Measurements from ENCODE around the gene NKX1-2. TPM values are rescaled to one million over a fixed set of nuclear protein-coding genes. Genes with fewer than 3 reads are reported as not detected.

NKX1-2 gene
- total RNA-seq, 4 donors from 2014 or later: 0.59 to 2.3 (median 1.2) TPM

DNA sequence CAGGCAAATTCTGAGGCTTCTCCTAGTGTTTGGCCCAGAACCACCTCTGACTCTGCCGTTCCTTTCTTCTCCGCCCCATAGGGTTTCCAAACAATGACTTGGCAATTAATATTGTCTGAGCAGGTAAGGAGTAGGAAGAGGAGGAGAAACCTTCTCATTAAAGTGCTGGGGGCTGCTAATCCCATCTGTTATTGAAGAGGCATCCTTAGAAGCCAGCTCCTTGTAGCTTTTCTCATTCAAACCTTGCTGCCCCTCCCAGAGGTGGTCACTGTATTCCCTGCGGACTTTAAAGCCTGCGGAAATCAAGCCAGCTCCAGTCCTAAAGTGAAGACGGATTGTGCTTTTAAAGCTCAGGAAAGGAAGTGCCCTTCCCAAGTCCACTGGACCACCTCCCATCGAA, 1.4 kb upstream of the NKX1-2 start:
- intact Hi-C loops (cut with DNase I): no loop called here
- 45 to 48% methylated on average over 5 to 6 of the region's 6 CpGs for WGBS, 2 donors
- H3K4me1 ChIP-seq: peaks cover 17 to 46% (median 26%) of the 10 kb centered on the region in 3 donors
- H3K27me3 ChIP-seq: peaks cover 4 to 99% (median 15%) of the 10 kb centered on the region in 4 donors
- no peak for DNase-seq
- no peak overlapping the region for H3K4me3 ChIP-seq
- no peaks in the 10 kb centered on the region for H3K36me3 ChIP-seq
- H3K27ac ChIP-seq: no peak overlapping the region
- no peaks in the 10 kb centered on the region for H3K9me3 ChIP-seq
- no peak for TF ChIP-seq POLR2A (IDR thresholded peaks at IDR 0.05)
- TF ChIP-seq, protein P1, sequence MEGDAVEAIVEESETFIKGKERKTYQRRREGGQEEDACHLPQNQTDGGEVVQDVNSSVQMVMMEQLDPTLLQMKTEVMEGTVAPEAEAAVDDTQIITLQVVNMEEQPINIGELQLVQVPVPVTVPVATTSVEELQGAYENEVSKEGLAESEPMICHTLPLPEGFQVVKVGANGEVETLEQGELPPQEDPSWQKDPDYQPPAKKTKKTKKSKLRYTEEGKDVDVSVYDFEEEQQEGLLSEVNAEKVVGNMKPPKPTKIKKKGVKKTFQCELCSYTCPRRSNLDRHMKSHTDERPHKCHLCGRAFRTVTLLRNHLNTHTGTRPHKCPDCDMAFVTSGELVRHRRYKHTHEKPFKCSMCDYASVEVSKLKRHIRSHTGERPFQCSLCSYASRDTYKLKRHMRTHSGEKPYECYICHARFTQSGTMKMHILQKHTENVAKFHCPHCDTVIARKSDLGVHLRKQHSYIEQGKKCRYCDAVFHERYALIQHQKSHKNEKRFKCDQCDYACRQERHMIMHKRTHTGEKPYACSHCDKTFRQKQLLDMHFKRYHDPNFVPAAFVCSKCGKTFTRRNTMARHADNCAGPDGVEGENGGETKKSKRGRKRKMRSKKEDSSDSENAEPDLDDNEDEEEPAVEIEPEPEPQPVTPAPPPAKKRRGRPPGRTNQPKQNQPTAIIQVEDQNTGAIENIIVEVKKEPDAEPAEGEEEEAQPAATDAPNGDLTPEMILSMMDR (IDR thresholded peaks at IDR 0.05): no peak

- peaks cover 17 to 46% (median 26%) of the 10 kb centered on the region in 3 donors for H3K4me1 ChIP-seq
- 19 to 58% methylated on average over 4 to 5 of the region's 5 CpGs for WGBS, 2 donors
- H3K36me3 ChIP-seq: no peaks in the 10 kb centered on the region
- intact Hi-C loops (cut with DNase I): no loop called here
- H3K27me3 ChIP-seq: peaks cover 4 to 99% (median 15%) of the 10 kb centered on the region in 4 donors
- TF ChIP-seq, protein P1 (IDR thresholded peaks at IDR 0.05): no peak
- TF ChIP-seq POLR2A (IDR thresholded peaks at IDR 0.05): no peak
- no peaks in the 10 kb centered on the region for H3K9me3 ChIP-seq
- DNase-seq: no peak
- no peak overlapping the region for H3K4me3 ChIP-seq
- no peak overlapping the region for H3K27ac ChIP-seq
These were observed 885 bp upstream of the NKX1-2 start for GRCh38 chr10:124450783-124451057.

DNA sequence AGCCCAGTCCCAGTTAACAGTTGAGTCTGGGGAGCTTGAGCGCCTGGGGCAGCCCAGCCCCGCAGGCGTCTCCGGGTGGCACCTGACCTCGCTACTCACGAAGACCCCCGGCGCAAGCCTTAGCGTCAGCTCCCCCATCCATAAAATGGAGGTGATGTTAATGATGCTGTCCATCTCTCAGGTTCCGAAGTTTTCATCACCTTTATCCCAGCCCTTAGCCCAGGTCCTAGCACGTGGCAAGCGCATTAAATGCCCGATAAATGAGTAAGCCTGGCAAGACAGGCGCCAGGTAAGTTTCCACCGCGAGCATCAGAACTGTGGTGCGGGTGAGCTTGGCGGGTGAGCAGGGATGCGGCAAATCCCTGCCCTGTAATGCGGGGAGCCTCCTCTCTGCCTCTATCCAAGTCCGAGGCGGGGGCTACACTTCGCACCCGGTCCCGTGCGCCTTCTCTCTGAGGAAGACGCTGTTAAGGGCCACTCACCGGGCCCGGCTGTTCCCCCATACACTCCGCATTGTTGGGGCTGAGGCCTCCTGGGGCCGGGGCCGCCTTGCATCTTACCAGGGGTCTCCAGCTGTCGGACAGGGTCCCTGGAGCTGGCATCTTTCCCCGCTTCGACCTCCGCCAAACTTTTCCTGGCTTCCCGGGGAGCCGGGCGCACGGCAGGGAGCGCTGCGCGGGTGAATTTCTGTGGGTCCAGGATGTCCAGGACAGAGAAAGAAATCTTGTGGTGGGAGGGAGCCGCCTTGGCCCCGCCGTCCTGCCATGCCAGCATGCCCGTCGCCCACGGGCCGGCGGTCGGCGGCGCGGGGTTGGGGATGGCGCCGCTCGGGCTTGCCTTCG, 444 bp downstream of the NKX1-2 start:
- 3 to 4% methylated on average over 13 to 30 of the region's 59 CpGs for WGBS, 2 donors
- no peaks in the 10 kb centered on the region for H3K9me3 ChIP-seq
- H3K36me3 ChIP-seq: no peaks in the 10 kb centered on the region
- no peak overlapping the region for H3K27ac ChIP-seq
- H3K4me1 ChIP-seq: peaks cover 17 to 46% (median 26%) of the 10 kb centered on the region in 3 donors
- peak overlapping the region; percentile 34 to 63 (median 44) for H3K4me3 ChIP-seq
- DNase-seq: no peak
- TF ChIP-seq, protein P1 (IDR thresholded peaks at IDR 0.05): no peak
- no peak for TF ChIP-seq POLR2A (IDR thresholded peaks at IDR 0.05)
- peaks cover 4 to 99% (median 15%) of the 10 kb centered on the region in 4 donors for H3K27me3 ChIP-seq
- intact Hi-C loops (cut with DNase I): no loop called here

GRCh38 chr10:124448696-124449169, 1.1 kb downstream of the NKX1-2 start:
- no peaks in the 10 kb centered on the region for H3K36me3 ChIP-seq
- no peak overlapping the region for H3K27ac ChIP-seq
- TF ChIP-seq, protein P1 (IDR thresholded peaks at IDR 0.05): no peak
- peak overlapping the region in 2 of 4 donors; percentile 54 to 63 for H3K4me3 ChIP-seq
- peaks cover 17 to 46% (median 26%) of the 10 kb centered on the region in 3 donors for H3K4me1 ChIP-seq
- intact Hi-C loops (cut with DNase I): no loop called here
- no peaks in the 10 kb centered on the region for H3K9me3 ChIP-seq
- no peak for DNase-seq
- 22 to 24% methylated on average over 8 to 22 of the region's 26 CpGs for WGBS, 2 donors
- H3K27me3 ChIP-seq: peaks cover 4 to 99% (median 15%) of the 10 kb centered on the region in 4 donors

- DNase-seq: no peak
- peaks cover 17 to 46% (median 26%) of the 10 kb centered on the region in 3 donors for H3K4me1 ChIP-seq
- H3K4me3 ChIP-seq: peak overlapping the region; percentile 17 to 56 (median 31)
- 28 to 40% methylated on average over 16 to 26 of the region's 60 CpGs for WGBS, 2 donors
- no peak overlapping the region for H3K27ac ChIP-seq
- TF ChIP-seq, protein P1 (IDR thresholded peaks at IDR 0.05): no peak
- no peak for TF ChIP-seq POLR2A (IDR thresholded peaks at IDR 0.05)
- peaks cover 4 to 99% (median 15%) of the 10 kb centered on the region in 4 donors for H3K27me3 ChIP-seq
- no peaks in the 10 kb centered on the region for H3K9me3 ChIP-seq
- H3K36me3 ChIP-seq: no peaks in the 10 kb centered on the region
- intact Hi-C loops (cut with DNase I): no loop called here
These were observed 1.9 kb downstream of the NKX1-2 start for GRCh38 chr10:124447751-124448466.
